ENCODE data around the gene C1QTNF12.

Gene C1QTNF12

GRCh38 chr1:1246577-1247340 is at the start of gene C1QTNF12:
C1QTNF12 (minus strand) TSS chr1:1246722; CDS start chr1:1246690, 32 bp downstream.
- no peak for DNase-seq (ENCODE audit: extremely low read depth in 1 of 2, low read depth in 1 of 2)

- no peak for DNase-seq (ENCODE audit: extremely low read depth in 1 of 2, low read depth in 1 of 2)
Measured at GRCh38 chr1:1295154-1295923, 48.8 kb upstream of the C1QTNF12 start.

GRCh38 chr1:1294250-1294890 is 47.8 kb upstream of the C1QTNF12 start:
- no peak for DNase-seq (ENCODE audit: extremely low read depth in 1 of 2, low read depth in 1 of 2)

GRCh38 chr1:1293263-1294249 is 47.0 kb upstream of the C1QTNF12 start:
- DNase-seq (ENCODE audit: extremely low read depth in 1 of 2, low read depth in 1 of 2): no peak

- DNase-seq (ENCODE audit: extremely low read depth in 1 of 2, low read depth in 1 of 2): no peak
Measured at GRCh38 chr1:1292851-1293250, 46.3 kb upstream of the C1QTNF12 start.

GRCh38 chr1:1292442-1292779 is 45.9 kb upstream of the C1QTNF12 start:
- DNase-seq (ENCODE audit: extremely low read depth in 1 of 2, low read depth in 1 of 2): no peak

GRCh38 chr1:1291548-1292441 is 45.3 kb upstream of the C1QTNF12 start:
- DNase-seq (ENCODE audit: extremely low read depth in 1 of 2, low read depth in 1 of 2): peak; percentile 34 to 54

- DNase-seq (ENCODE audit: extremely low read depth in 1 of 2, low read depth in 1 of 2): no peak
Measured at GRCh38 chr1:1291023-1291528, 44.6 kb upstream of the C1QTNF12 start.

GRCh38 chr1:1290238-1290731 is 43.8 kb upstream of the C1QTNF12 start:
- peak; percentile 26 to 40 for DNase-seq (ENCODE audit: extremely low read depth in 1 of 2, low read depth in 1 of 2)

GRCh38 chr1:1287288-1288110 is 41.0 kb upstream of the C1QTNF12 start:
- no peak for DNase-seq (ENCODE audit: extremely low read depth in 1 of 2, low read depth in 1 of 2)

- no peak for DNase-seq (ENCODE audit: extremely low read depth in 1 of 2, low read depth in 1 of 2)
Measured at GRCh38 chr1:1286313-1287261, 40.1 kb upstream of the C1QTNF12 start.

- no peak for DNase-seq (ENCODE audit: extremely low read depth in 1 of 2, low read depth in 1 of 2)
Measured at GRCh38 chr1:1285611-1286311, 39.2 kb upstream of the C1QTNF12 start.

GRCh38 chr1:1285102-1285571 is 38.6 kb upstream of the C1QTNF12 start:
- DNase-seq (ENCODE audit: extremely low read depth in 1 of 2, low read depth in 1 of 2): no peak

- no peak for DNase-seq (ENCODE audit: extremely low read depth in 1 of 2, low read depth in 1 of 2)
Measured at GRCh38 chr1:1284221-1285101, 37.9 kb upstream of the C1QTNF12 start.

GRCh38 chr1:1283821-1284220 is 37.3 kb upstream of the C1QTNF12 start:
- DNase-seq (ENCODE audit: extremely low read depth in 1 of 2, low read depth in 1 of 2): no peak

Measured in activated CD8-positive, alpha-beta memory T cell treated with anti-CD3 and anti-CD28 coated beads for 1 hour (primary cell).